GM23338 (cell line): ENCODE results near the gene IQSEC2.

ENCODE experiments used
- CREB1 ChIP-seq: fragments of 250-450 bp; sonication (Bioruptor Pico); IDR thresholded peaks from 2 replicates; pipeline ENCODE4 v1.5.0; 2020; ENCODE audit warnings: low read depth, mild to moderate bottlenecking, moderate library complexity
- CTCF ChIP-seq, 2 experiments: fragments of 200-600 bp in 1 of 2; sonication (generic) in 1 of 2; conservative IDR thresholded peaks; 2 replicates each; pipeline versions ENCODE4 v1.5.1 to v1.6.1; 2016 to 2017; ENCODE audit warnings: antibody characterized with exemption in 2 of 2, low read depth in 2 of 2, mild to moderate bottlenecking in 2 of 2, moderate library complexity in 1 of 2
- EZH2 ChIP-seq: fragments of 200-600 bp; sonication (generic); IDR thresholded peaks from one replicate; pipeline ENCODE4 v1.8.0; 2017; ENCODE audit warnings: antibody characterized with exemption, mild to moderate bottlenecking, low read depth; ENCODE audit not compliant: unreplicated experiment
- EZH2phosphoT487 ChIP-seq: fragments of 200-600 bp; sonication (generic); IDR thresholded peaks from one replicate; pipeline ENCODE4 v1.8.1; 2018; ENCODE audit warnings: antibody characterized with exemption; ENCODE audit not compliant: unreplicated experiment
- JUNB ChIP-seq: IDR thresholded peaks from one replicate; pipeline ENCODE4 v1.6.1; 2016; ENCODE audit warnings: antibody characterized with exemption; ENCODE audit not compliant: unreplicated experiment
- NANOG ChIP-seq: IDR thresholded peaks from 2 replicates; pipeline ENCODE4 v1.6.1; 2016; ENCODE audit warnings: antibody characterized with exemption, borderline replicate concordance
- POLR2AphosphoS5 ChIP-seq: IDR thresholded peaks from 2 replicates; pipeline ENCODE4 v1.6.1; 2016; ENCODE audit warnings: antibody characterized with exemption, low read depth
- STAT1 ChIP-seq: IDR thresholded peaks from one replicate; pipeline ENCODE4 v1.6.1; 2016; ENCODE audit warnings: antibody characterized with exemption; ENCODE audit not compliant: unreplicated experiment
- ZNF331 ChIP-seq: fragments of 250-450 bp; sonication (Bioruptor Pico); IDR thresholded peaks from 2 replicates; pipeline ENCODE4 v1.5.0; 2020; ENCODE audit warnings: low read depth, mild to moderate bottlenecking, moderate library complexity
- TF ChIP-seq, protein P1 (sequence below): IDR thresholded peaks from one replicate; pipeline ENCODE4 v1.6.1; 2018; ENCODE audit warnings: antibody characterized with exemption; ENCODE audit not compliant: unreplicated experiment
- TF ChIP-seq, protein P2 (sequence below): IDR thresholded peaks from 2 replicates; pipeline ENCODE4 v1.6.1; 2016; ENCODE audit warnings: antibody characterized with exemption

DNA sequence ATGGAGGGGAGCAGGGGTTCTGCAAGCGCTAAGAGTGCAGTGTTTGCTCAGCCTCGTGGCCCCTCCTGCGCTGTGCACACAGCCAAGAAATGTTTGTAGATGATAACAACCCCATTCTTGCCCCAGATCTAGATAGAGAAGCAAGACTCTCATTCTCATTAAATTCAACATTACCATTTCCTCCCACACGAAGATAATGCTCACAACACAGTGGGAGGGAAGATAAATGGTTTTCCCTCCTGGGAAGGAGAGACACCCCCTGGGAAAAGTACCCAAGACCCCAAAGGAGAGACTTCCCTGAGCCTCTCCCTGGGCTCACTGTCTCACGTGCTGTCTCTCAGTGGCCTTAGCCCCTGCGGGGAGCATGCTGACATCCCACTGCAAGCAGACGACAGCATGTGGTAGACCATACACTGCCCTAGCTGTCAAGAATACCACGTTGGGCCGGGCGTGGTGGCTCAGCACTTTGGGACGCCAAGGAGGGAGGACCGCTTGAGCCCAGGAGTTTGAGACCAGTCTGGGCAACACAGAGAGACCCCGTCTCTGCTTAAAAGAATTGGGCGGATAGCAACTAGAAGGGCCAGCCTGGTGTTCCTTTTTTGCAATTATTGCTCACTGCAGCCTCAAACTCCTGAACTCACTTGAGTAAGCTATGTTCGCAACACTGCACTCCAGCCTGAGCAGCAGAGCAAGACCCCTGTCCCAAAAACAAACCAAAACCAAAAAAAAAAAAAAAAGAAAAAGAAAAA is 34.9 kb upstream of the IQSEC2 start:
- TF ChIP-seq POLR2AphosphoS5 (no peak), EZH2 (no peak), CTCF (conservative IDR thresholded peaks at IDR 0.05; ENCODE audit: low read depth in 2 of 2) (no peak), JUNB (no peak), EZH2phosphoT487 (no peak), CREB1 (CRISPR knock-in tag) (no peak), ZNF331 (CRISPR knock-in tag) (no peak), NANOG (no peak), STAT1 (no peak)
- TF ChIP-seq, protein P1, sequence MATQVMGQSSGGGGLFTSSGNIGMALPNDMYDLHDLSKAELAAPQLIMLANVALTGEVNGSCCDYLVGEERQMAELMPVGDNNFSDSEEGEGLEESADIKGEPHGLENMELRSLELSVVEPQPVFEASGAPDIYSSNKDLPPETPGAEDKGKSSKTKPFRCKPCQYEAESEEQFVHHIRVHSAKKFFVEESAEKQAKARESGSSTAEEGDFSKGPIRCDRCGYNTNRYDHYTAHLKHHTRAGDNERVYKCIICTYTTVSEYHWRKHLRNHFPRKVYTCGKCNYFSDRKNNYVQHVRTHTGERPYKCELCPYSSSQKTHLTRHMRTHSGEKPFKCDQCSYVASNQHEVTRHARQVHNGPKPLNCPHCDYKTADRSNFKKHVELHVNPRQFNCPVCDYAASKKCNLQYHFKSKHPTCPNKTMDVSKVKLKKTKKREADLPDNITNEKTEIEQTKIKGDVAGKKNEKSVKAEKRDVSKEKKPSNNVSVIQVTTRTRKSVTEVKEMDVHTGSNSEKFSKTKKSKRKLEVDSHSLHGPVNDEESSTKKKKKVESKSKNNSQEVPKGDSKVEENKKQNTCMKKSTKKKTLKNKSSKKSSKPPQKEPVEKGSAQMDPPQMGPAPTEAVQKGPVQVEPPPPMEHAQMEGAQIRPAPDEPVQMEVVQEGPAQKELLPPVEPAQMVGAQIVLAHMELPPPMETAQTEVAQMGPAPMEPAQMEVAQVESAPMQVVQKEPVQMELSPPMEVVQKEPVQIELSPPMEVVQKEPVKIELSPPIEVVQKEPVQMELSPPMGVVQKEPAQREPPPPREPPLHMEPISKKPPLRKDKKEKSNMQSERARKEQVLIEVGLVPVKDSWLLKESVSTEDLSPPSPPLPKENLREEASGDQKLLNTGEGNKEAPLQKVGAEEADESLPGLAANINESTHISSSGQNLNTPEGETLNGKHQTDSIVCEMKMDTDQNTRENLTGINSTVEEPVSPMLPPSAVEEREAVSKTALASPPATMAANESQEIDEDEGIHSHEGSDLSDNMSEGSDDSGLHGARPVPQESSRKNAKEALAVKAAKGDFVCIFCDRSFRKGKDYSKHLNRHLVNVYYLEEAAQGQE: no peak
- TF ChIP-seq, protein P2, sequence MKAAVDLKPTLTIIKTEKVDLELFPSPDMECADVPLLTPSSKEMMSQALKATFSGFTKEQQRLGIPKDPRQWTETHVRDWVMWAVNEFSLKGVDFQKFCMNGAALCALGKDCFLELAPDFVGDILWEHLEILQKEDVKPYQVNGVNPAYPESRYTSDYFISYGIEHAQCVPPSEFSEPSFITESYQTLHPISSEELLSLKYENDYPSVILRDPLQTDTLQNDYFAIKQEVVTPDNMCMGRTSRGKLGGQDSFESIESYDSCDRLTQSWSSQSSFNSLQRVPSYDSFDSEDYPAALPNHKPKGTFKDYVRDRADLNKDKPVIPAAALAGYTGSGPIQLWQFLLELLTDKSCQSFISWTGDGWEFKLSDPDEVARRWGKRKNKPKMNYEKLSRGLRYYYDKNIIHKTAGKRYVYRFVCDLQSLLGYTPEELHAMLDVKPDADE: no peak
